ENCODE data around the gene SEPTIN8. TPM values are rescaled to one million over a fixed set of nuclear protein-coding genes. Genes with fewer than 3 reads are reported as not detected.

The SEPTIN8 gene
- total RNA-seq, 1 donor from 2014 or later = 27.2 TPM

GRCh38 chr5:132785365-132785764, 8.3 kb upstream of the SEPTIN8 start:
- no peak for TF ChIP-seq CTCF (IDR thresholded peaks at IDR 0.05; ENCODE audit: borderline replicate concordance)
- intact Hi-C loops (cut with micrococcal nuclease) = no loop called here
- no peaks in the 10 kb centered on the region for H3K9me3 ChIP-seq (replicated peaks)
- H3K27me3 ChIP-seq (ENCODE audit: low read depth) = no peaks in the 10 kb centered on the region
- no peak overlapping the region for H3K27ac ChIP-seq (replicated peaks)
- H3K4me3 ChIP-seq = no peak overlapping the region
- H3K36me3 ChIP-seq = no peaks in the 10 kb centered on the region
- no peaks in the 10 kb centered on the region for H3K4me1 ChIP-seq
- DNase-seq = no peak

GRCh38 chr5:132782101-132782500, 5.1 kb upstream of the SEPTIN8 start:
- no peaks in the 10 kb centered on the region for H3K27me3 ChIP-seq (ENCODE audit: low read depth)
- peaks cover 12% of the 10 kb centered on the region for H3K4me1 ChIP-seq
- H3K27ac ChIP-seq (replicated peaks) = no peak overlapping the region
- no peak for DNase-seq
- no peak for TF ChIP-seq CTCF (IDR thresholded peaks at IDR 0.05; ENCODE audit: borderline replicate concordance)
- intact Hi-C loops (cut with micrococcal nuclease) = no loop called here
- H3K9me3 ChIP-seq (replicated peaks) = no peaks in the 10 kb centered on the region
- H3K36me3 ChIP-seq = no peaks in the 10 kb centered on the region
- no peak overlapping the region for H3K4me3 ChIP-seq

- DNase-seq = no peak
- intact Hi-C loops (cut with micrococcal nuclease) = no loop called here
These were observed 4.0 kb upstream of the SEPTIN8 start for GRCh38 chr5:132781029-132781428.

GRCh38 chr5:132780577-132780976, 3.5 kb upstream of the SEPTIN8 start:
- intact Hi-C loops (cut with micrococcal nuclease) = no loop called here
- Histone ChIP-seq H3K9me3 (replicated peaks) (no peaks in the 10 kb centered on the region), H3K27ac (replicated peaks) (no peak overlapping the region), H3K4me3 (no peak overlapping the region), H3K27me3 (ENCODE audit: low read depth) (no peaks in the 10 kb centered on the region), H3K4me1 (peaks cover 25% of the 10 kb centered on the region), H3K36me3 (no peaks in the 10 kb centered on the region)
- DNase-seq = no peak
- no peak for TF ChIP-seq CTCF (IDR thresholded peaks at IDR 0.05; ENCODE audit: borderline replicate concordance)

More at GRCh38 chr5:132781029-132781428, 4.0 kb upstream of the SEPTIN8 start:
- Histone ChIP-seq H3K27ac (replicated peaks) (no peak overlapping the region), H3K4me3 (no peak overlapping the region), H3K36me3 (no peaks in the 10 kb centered on the region), H3K27me3 (ENCODE audit: low read depth) (no peaks in the 10 kb centered on the region), H3K9me3 (replicated peaks) (no peaks in the 10 kb centered on the region), H3K4me1 (peaks cover 20% of the 10 kb centered on the region)
- TF ChIP-seq CTCF (IDR thresholded peaks at IDR 0.05; ENCODE audit: borderline replicate concordance) = no peak

GRCh38 chr5:132779961-132780360, 2.9 kb upstream of the SEPTIN8 start:
- H3K9me3 ChIP-seq (replicated peaks) = no peaks in the 10 kb centered on the region
- DNase-seq = no peak
- no peak overlapping the region for H3K27ac ChIP-seq (replicated peaks)
- H3K36me3 ChIP-seq = no peaks in the 10 kb centered on the region
- peaks cover 31% of the 10 kb centered on the region for H3K4me1 ChIP-seq
- intact Hi-C loops (cut with micrococcal nuclease) = no loop called here
- no peak overlapping the region for H3K4me3 ChIP-seq
- no peaks in the 10 kb centered on the region for H3K27me3 ChIP-seq (ENCODE audit: low read depth)
- TF ChIP-seq CTCF (IDR thresholded peaks at IDR 0.05; ENCODE audit: borderline replicate concordance) = no peak

- no peak for DNase-seq
- Histone ChIP-seq H3K36me3 (no peaks in the 10 kb centered on the region), H3K27ac (replicated peaks) (no peak overlapping the region), H3K27me3 (ENCODE audit: low read depth) (no peaks in the 10 kb centered on the region), H3K4me3 (no peak overlapping the region), H3K4me1 (peaks cover 42% of the 10 kb centered on the region), H3K9me3 (replicated peaks) (no peaks in the 10 kb centered on the region)
- no peak for TF ChIP-seq CTCF (IDR thresholded peaks at IDR 0.05; ENCODE audit: borderline replicate concordance)
- intact Hi-C loops (cut with micrococcal nuclease) = no loop called here
These were observed 1.8 kb upstream of the SEPTIN8 start for GRCh38 chr5:132778856-132779255.
